Ovary (tissue), 3 donors: ENCODE data around the gene TUBA1C.

Source experiments
- EP300 ChIP-seq: sonication (generic); formaldehyde crosslinking; IDR thresholded peaks from one replicate; pipeline ENCODE4 v1.6.1; 2017; ENCODE audit warnings: antibody characterized with exemption
- TF ChIP-seq, protein P1 (sequence below), 3 donors: fragments of 450-650 bp in 2 of 3; fragments of 200-600 bp in 1 of 3; IDR thresholded peaks; one replicate each; pipeline versions ENCODE4 v1.5.1 to v1.8.0; 2016 to 2022; ENCODE audit warnings: antibody characterized with exemption in 3 of 3, mild to moderate bottlenecking in 1 of 3
- donor health status: DM: no; HTN: no; CAD: no.

DNA sequence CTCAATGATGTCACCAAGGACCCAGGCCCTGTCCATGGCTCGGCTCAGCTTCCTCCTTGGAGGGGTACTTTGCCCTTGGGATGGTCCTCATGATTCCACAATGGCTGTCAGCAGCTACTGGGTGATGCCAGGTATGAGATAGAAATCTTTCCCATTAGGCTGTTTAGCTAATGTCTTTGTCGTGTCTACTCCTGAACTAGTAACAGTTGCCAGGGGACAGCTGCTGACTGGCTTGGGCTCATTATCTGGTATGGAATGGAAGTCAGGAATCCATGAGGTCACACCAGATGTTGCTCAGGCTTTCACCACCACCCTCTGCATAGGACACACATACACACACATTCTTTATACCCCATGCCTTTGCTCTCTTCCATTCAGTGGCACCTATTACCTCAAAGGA is 39.3 kb downstream of the TUBA1C start:
- TF ChIP-seq, protein P1, sequence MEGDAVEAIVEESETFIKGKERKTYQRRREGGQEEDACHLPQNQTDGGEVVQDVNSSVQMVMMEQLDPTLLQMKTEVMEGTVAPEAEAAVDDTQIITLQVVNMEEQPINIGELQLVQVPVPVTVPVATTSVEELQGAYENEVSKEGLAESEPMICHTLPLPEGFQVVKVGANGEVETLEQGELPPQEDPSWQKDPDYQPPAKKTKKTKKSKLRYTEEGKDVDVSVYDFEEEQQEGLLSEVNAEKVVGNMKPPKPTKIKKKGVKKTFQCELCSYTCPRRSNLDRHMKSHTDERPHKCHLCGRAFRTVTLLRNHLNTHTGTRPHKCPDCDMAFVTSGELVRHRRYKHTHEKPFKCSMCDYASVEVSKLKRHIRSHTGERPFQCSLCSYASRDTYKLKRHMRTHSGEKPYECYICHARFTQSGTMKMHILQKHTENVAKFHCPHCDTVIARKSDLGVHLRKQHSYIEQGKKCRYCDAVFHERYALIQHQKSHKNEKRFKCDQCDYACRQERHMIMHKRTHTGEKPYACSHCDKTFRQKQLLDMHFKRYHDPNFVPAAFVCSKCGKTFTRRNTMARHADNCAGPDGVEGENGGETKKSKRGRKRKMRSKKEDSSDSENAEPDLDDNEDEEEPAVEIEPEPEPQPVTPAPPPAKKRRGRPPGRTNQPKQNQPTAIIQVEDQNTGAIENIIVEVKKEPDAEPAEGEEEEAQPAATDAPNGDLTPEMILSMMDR (IDR thresholded peaks at IDR 0.05) = no peak
- TF ChIP-seq EP300 = no peak
